Kidney tubule cell (primary cell): Measurements from ENCODE around the gene CRYGB.
"Not testable (repeated sequence)": the region's sequence is repeated elsewhere in the genome, so short reads cannot be mapped to it uniquely, and the experiment has no call there.

ENCODE experiments used
- DNase-seq: peaks from one replicate; pipeline ENCODE4 v3.0.0-alpha.2; 2018; ENCODE audit warnings: low spot score

CRYGB gene

DNA sequence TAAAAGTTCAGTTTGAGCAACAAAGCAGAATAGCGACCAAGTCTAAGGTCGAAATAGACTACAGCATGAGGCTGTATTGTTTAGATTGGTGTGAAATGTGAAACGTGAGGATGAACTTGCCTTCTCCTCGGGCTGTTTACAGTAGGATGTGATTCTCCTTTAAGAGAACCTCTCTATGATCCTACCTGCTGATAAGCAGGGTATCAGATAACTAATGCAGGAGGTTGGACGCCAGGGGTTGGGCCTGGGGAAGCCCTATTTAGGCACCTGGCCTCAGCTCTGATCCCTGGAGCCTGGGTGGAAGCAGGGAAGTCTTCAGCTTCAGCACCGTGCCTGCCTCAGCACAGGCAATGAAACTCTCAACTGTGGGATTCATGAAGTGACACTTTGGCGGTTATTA, 33.0 kb downstream of the CRYGB start:
- no peak for DNase-seq

DNA sequence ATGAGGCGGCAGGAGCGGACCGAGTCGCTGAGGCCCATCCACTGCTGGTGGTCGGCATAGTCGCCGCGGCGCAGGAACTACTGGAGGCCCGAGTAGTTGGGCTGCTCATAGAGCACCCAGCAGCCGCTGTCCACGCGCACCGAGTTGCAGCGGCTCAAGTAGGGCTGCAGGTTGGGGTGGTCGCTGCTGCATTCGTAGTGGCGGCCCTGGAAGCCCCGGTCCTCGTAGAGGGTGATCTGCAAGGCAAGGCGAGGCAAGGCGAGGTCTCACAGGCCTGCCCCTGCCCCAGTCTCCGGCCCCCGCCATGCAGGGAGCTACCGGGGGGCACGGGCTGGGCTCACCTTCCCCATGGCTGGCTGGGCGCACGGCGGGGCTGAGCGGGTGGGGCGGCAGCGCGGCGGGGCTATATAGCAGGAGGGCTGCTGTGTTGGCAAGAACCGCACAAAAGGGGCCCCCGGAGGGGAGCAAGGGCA, 33.6 kb downstream of the CRYGB start:
- DNase-seq, result not testable (repeated sequence)

DNA sequence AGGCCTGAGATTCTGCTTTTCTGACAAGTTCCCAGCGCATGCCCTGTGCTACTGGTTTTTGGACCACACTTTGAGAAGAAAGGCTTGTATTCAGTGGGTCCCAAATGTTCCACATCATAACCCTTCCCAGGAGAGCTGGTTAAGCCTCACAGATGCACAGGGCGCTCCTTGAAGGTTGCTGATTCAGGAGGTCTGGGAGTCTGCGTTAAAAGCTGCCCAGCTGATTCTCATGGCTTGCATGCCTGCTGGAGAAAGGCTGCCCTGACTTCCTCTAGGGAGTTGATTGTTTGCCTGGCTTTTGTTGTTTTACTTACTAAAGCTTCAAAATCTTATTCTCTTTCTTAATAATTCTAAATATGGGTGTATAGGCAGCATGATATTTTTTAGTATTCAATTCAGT, 42.3 kb downstream of the CRYGB start:
- no peak for DNase-seq

DNA sequence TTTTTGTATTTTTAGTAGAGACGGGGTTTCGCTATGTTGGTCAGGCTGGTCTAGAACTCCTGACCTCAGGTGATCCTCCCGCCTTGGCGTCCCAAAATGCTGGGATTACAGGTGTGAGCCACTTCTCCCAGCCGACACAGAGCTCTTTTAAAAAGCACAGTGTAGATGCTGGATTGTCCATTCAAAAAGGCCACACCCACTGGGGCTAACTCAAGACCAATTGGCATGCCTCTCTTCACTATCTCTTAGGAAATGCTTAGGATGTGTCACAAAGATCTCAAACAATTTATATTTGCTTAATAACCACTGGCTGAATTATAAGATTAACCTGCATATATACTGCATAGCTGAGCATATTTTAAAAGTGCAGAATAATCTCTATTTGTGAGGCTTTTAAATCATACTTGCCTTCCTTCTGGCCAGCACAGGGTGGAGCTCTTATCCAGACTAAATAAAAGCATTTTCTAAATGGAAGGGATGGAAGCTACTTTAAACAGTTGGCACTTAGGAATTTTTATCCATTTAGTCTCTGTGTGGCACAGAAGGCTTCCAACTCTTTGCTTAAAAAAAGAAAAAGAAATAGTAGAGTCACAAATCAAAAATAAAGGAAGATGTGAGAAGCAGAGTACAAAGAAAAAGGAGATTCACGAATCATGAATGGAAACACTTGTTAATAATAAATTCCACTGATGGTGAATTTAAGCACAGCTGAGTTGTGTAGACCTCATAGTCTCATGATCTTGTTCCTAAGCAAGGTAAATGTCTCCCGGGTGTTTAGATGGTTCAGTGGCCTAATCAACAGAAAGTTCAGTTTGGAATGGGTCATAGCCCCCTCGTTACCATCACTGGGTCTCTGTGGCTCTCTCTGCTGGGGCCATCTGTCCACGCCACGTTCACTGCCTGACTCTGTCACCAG, 44.0 kb downstream of the CRYGB start:
- DNase-seq, result peak; percentile 41

DNA sequence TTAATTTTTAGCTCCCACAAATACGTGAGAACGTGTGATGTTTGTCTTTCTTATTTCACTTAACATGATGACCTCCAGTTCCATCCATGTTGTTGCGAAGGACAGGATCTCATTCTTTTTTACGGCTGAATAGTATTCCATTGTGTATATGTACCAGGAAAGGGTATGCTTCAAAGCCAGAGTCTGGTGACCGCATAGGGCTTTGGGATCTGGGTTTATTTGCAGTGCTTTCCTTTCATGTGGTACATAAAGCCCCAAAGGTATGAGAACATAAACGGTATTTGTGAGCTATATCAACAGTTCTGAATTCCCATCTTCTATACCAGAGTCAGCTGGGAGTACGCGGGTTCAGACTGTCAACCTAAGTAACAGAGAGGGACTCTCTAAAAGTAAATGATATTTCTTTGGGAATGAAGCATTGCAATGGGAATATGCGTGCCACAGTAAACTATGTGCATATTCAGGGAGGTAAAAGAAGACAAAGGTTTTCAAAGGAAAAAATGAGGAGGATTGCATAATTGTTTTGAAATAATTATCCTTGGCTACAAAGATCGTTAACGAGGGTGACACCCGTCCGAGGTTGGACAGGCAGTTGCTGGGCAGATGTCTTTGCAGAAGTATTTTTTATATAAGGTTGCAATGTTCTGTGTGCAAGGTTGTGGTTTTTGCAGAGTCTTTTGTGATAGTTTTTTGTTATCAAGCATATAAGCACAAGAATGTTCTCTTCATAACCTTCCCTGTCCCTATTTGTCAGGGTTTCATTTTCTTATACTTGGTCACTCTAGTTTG, 46.1 kb downstream of the CRYGB start:
- DNase-seq, result no peak

DNA sequence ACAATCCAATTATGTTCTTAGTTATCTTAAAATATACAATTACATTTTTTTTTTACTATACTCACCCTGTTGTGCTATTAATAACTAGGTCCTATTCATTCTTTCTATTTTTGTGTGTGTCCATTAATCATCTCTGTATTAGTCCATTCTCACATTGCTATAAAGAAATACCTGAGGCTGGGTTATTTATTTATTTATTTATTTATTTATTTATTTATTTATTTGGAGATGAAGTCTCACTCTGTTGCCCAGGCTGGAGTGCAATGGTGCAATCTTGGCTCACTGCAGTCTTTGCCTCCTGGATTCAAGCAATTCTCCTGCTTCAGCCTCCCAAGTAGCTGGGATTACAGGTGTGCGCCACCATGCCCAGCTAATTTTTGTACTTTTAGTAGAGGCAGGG, 47.3 kb downstream of the CRYGB start:
- DNase-seq, result not testable (repeated sequence)

DNA sequence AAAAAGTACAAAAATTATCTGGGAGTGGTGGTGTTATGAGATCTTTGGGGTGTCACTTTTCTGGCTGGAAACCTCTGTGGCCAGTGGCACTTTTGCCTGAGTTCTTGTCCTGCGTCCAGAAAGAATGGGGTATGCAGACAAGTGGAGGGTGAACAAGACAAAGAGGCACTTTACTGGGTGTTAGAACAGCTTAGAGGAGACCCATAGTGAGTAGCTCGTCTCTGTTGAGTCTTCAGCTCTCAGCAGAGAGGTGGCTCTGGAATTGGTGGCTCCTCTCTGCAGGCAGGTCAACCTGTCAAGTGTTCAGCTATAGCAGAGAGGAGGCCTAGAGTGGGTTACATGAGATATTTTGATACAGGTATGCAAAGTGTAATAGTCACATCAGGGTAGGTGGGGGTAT, 47.7 kb downstream of the CRYGB start:
- no peak for DNase-seq

DNA sequence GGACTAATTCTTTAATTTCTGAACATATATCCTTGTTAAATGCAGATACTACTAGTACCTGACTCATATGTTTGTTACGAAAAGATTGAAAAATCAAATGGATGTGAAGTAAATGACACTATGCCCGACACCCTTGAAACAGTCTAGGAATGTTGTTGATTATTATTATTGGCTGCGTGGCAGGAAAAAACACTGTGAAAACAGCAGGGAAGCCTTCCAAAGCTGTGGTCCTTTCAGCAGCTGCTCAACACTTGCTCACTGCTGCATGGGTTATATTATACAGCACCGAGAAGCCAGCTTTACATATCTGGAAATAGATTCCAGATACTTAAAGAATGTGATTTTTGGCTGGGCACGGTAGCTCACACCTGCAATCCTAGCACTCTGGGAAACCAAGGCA, 48.2 kb downstream of the CRYGB start:
- no peak for DNase-seq

DNA sequence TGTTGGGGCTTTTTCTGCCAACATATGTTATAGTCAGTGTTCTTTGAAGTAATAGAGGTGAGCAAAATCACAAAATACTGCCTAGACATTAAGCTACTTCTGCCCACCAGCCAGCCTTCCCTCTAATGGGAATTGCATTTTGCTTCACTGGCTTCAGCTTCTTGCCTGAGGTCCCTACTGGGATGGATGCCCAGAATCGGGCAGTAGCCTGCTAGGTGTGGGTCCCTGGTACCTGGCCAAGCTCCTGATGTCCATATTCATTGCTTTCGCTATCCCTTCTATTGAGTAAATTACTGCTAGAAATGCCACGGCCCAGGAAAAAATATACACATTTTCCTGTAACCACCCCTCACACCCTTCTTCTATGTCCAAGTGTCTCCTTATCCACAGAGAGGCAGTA, 48.6 kb downstream of the CRYGB start:
- no peak for DNase-seq

DNA sequence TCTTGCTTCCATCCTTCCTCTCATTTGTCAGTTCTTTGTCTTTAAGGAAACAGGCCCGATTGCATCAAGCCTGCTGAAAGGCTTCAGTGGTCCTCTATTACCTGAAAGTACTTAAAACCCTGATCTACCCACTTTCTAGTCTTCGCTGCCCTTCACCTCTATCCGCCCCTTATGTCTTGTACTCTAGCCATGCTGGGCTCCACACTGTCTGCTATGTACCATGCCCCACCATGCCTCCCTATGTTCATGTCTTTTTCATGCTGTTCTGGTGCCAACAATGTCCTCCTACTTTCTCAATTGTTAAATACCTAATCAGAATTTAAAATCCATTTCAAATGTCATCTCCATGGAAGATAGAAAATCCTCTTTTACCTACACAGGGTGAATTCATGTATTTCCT, 49.9 kb downstream of the CRYGB start:
- no peak for DNase-seq

DNA sequence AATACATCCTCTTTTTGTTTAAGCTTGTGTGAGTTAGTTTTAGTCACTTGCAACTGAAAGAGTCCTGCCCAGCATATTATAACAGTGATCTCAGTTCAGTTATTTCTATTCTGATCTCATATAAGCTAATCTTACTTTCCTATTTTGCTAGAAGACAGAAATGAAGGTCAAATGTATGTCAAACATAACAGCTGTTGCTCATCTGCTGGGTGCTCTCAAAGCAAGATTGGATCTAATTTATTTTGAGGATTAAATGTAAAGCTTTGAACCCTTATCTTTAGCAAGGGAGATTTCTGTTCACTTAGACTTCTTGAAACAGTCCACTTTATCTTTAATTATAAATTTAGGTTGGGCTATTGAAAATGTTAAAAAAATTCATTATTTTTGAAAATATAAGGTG, 52.8 kb downstream of the CRYGB start:
- no peak for DNase-seq
